Measurements from ENCODE around the gene RYR2.

DNA sequence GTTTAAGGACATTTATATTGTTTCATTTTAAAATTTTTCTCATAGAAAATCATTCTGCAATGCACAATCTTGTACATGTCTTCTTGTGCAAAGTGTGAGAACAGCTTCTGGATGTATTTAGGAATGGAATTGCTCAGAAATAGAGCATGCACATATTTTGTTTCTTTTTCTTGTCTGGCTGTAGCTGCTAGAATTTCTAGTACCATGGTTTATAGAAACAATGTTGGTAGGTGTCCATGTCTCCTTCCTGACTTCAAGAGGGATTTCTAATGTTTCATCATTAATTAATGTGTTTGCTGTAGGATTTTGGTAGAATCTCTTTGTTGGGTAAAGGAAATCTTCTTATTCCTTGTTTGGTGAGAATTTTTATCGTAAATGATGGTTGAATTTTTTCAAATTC is 99.0 kb downstream of the RYR2 start:
- TF ChIP-seq, protein P1, sequence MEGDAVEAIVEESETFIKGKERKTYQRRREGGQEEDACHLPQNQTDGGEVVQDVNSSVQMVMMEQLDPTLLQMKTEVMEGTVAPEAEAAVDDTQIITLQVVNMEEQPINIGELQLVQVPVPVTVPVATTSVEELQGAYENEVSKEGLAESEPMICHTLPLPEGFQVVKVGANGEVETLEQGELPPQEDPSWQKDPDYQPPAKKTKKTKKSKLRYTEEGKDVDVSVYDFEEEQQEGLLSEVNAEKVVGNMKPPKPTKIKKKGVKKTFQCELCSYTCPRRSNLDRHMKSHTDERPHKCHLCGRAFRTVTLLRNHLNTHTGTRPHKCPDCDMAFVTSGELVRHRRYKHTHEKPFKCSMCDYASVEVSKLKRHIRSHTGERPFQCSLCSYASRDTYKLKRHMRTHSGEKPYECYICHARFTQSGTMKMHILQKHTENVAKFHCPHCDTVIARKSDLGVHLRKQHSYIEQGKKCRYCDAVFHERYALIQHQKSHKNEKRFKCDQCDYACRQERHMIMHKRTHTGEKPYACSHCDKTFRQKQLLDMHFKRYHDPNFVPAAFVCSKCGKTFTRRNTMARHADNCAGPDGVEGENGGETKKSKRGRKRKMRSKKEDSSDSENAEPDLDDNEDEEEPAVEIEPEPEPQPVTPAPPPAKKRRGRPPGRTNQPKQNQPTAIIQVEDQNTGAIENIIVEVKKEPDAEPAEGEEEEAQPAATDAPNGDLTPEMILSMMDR (conservative IDR thresholded peaks at IDR 0.05; ENCODE audit: low read depth, low read length) = no peak
- TF ChIP-seq EZH2 (IDR thresholded peaks at IDR 0.05; ENCODE audit: borderline replicate concordance, low read depth, low read length, poor library complexity, severe bottlenecking) = no peak

Measured in A673 (cell line).